ENCODE measurements around the gene NFAT5.
"Not testable (repeated sequence)": the region's sequence is repeated elsewhere in the genome, so short reads cannot be mapped to it uniquely, and the experiment has no call there.

Gene NFAT5

GRCh38 chr16:69537706-69538080 is 28.1 kb upstream of the NFAT5 start:
- Histone ChIP-seq H3K4me3 (ENCODE audit: insufficient read length, low read depth) (no peak overlapping the region), H3K9me3 (ENCODE audit: insufficient read depth, low read length) (no peaks in the 10 kb centered on the region), H3K27me3 (ENCODE audit: insufficient read depth, insufficient read length) (no peaks in the 10 kb centered on the region), H3K9ac (ENCODE audit: insufficient read length, low read depth) (no peak overlapping the region), H3K36me3 (ENCODE audit: insufficient read depth, insufficient read length, low read length) (no peaks in the 10 kb centered on the region), H3K4me1 (ENCODE audit: insufficient read depth, insufficient read length) (peaks cover 3% of the 10 kb centered on the region)
- DNase-seq (ENCODE audit: low read depth, low spot score): no peak
- no peak for TF ChIP-seq ZNF274 (IDR thresholded peaks at IDR 0.05; ENCODE audit: low read depth, low read length)
- TF ChIP-seq YY1 (IDR thresholded peaks at IDR 0.05; ENCODE audit: insufficient read depth, insufficient read length): no peak
- TF ChIP-seq SUZ12 (IDR thresholded peaks at IDR 0.05; ENCODE audit: extremely low read depth, insufficient read depth, insufficient read length): no peak

GRCh38 chr16:69538808-69539207 is 27.0 kb upstream of the NFAT5 start:
- Histone ChIP-seq H3K9me3 (ENCODE audit: insufficient read depth, low read length) (no peaks in the 10 kb centered on the region), H3K4me1 (ENCODE audit: insufficient read depth, insufficient read length) (no peaks in the 10 kb centered on the region), H3K27me3 (ENCODE audit: insufficient read depth, insufficient read length) (no peaks in the 10 kb centered on the region), H3K4me3 (ENCODE audit: insufficient read length, low read depth) (no peak overlapping the region), H3K9ac (ENCODE audit: insufficient read length, low read depth) (no peak overlapping the region), H3K36me3 (ENCODE audit: insufficient read depth, insufficient read length, low read length) (no peaks in the 10 kb centered on the region)
- TF ChIP-seq SUZ12 (IDR thresholded peaks at IDR 0.05; ENCODE audit: extremely low read depth, insufficient read depth, insufficient read length): no peak
- TF ChIP-seq YY1 (IDR thresholded peaks at IDR 0.05; ENCODE audit: insufficient read depth, insufficient read length): no peak
- TF ChIP-seq ZNF274 (IDR thresholded peaks at IDR 0.05; ENCODE audit: low read depth, low read length): no peak
- no peak for DNase-seq (ENCODE audit: low read depth, low spot score)

- no peak for DNase-seq (ENCODE audit: low read depth, low spot score)
- no peaks in the 10 kb centered on the region for H3K27me3 ChIP-seq (ENCODE audit: insufficient read depth, insufficient read length)
- no peak overlapping the region for H3K4me3 ChIP-seq (ENCODE audit: insufficient read length, low read depth)
- H3K4me1 ChIP-seq (ENCODE audit: insufficient read depth, insufficient read length): no peaks in the 10 kb centered on the region
- TF ChIP-seq SUZ12 (IDR thresholded peaks at IDR 0.05; ENCODE audit: extremely low read depth, insufficient read depth, insufficient read length) (no peak), ZNF274 (IDR thresholded peaks at IDR 0.05; ENCODE audit: low read depth, low read length) (no peak), YY1 (IDR thresholded peaks at IDR 0.05; ENCODE audit: insufficient read depth, insufficient read length) (no peak)
- H3K9ac ChIP-seq (ENCODE audit: insufficient read length, low read depth): no peak overlapping the region
- H3K36me3 ChIP-seq (ENCODE audit: insufficient read depth, insufficient read length, low read length): no peaks in the 10 kb centered on the region
- H3K9me3 ChIP-seq (ENCODE audit: insufficient read depth, low read length): no peaks in the 10 kb centered on the region
Measured at GRCh38 chr16:69542974-69543373, 22.8 kb upstream of the NFAT5 start.

- H3K4me1 ChIP-seq (ENCODE audit: insufficient read depth, insufficient read length): no peaks in the 10 kb centered on the region
- H3K4me3 ChIP-seq (ENCODE audit: insufficient read length, low read depth): no peak overlapping the region
- DNase-seq (ENCODE audit: low read depth, low spot score): no peak
- no peaks in the 10 kb centered on the region for H3K27me3 ChIP-seq (ENCODE audit: insufficient read depth, insufficient read length)
- TF ChIP-seq ZNF274 (IDR thresholded peaks at IDR 0.05; ENCODE audit: low read depth, low read length): no peak
- TF ChIP-seq SUZ12 (IDR thresholded peaks at IDR 0.05; ENCODE audit: extremely low read depth, insufficient read depth, insufficient read length): no peak
- no peak for TF ChIP-seq YY1 (IDR thresholded peaks at IDR 0.05; ENCODE audit: insufficient read depth, insufficient read length)
- no peaks in the 10 kb centered on the region for H3K9me3 ChIP-seq (ENCODE audit: insufficient read depth, low read length)
- no peak overlapping the region for H3K9ac ChIP-seq (ENCODE audit: insufficient read length, low read depth)
- H3K36me3 ChIP-seq (ENCODE audit: insufficient read depth, insufficient read length, low read length): no peaks in the 10 kb centered on the region
Measured at GRCh38 chr16:69544088-69544487, 21.7 kb upstream of the NFAT5 start.

GRCh38 chr16:69546663-69547062 is 19.1 kb upstream of the NFAT5 start:
- H3K4me1 ChIP-seq (ENCODE audit: insufficient read depth, insufficient read length); H3K27me3 ChIP-seq (ENCODE audit: insufficient read depth, insufficient read length); H3K9me3 ChIP-seq (ENCODE audit: insufficient read depth, low read length); H3K36me3 ChIP-seq (ENCODE audit: insufficient read depth, insufficient read length, low read length); H3K9ac ChIP-seq (ENCODE audit: insufficient read length, low read depth); H3K4me3 ChIP-seq (ENCODE audit: insufficient read length, low read depth); DNase-seq (ENCODE audit: low read depth, low spot score): not testable (repeated sequence)

- H3K4me1 ChIP-seq (ENCODE audit: insufficient read depth, insufficient read length): no peaks in the 10 kb centered on the region
- no peak for DNase-seq (ENCODE audit: low read depth, low spot score)
- no peak overlapping the region for H3K9ac ChIP-seq (ENCODE audit: insufficient read length, low read depth)
- H3K4me3 ChIP-seq (ENCODE audit: insufficient read length, low read depth): no peak overlapping the region
- no peak for TF ChIP-seq SUZ12 (IDR thresholded peaks at IDR 0.05; ENCODE audit: extremely low read depth, insufficient read depth, insufficient read length)
- no peak for TF ChIP-seq YY1 (IDR thresholded peaks at IDR 0.05; ENCODE audit: insufficient read depth, insufficient read length)
- TF ChIP-seq ZNF274 (IDR thresholded peaks at IDR 0.05; ENCODE audit: low read depth, low read length): no peak
- no peaks in the 10 kb centered on the region for H3K9me3 ChIP-seq (ENCODE audit: insufficient read depth, low read length)
- H3K36me3 ChIP-seq (ENCODE audit: insufficient read depth, insufficient read length, low read length): no peaks in the 10 kb centered on the region
- no peaks in the 10 kb centered on the region for H3K27me3 ChIP-seq (ENCODE audit: insufficient read depth, insufficient read length)
Measured at GRCh38 chr16:69553332-69553731, 12.4 kb upstream of the NFAT5 start.

- no peak overlapping the region for H3K4me3 ChIP-seq (ENCODE audit: insufficient read length, low read depth)
- TF ChIP-seq ZNF274 (IDR thresholded peaks at IDR 0.05; ENCODE audit: low read depth, low read length): no peak
- H3K36me3 ChIP-seq (ENCODE audit: insufficient read depth, insufficient read length, low read length): no peaks in the 10 kb centered on the region
- H3K9ac ChIP-seq (ENCODE audit: insufficient read length, low read depth): no peak overlapping the region
- H3K27me3 ChIP-seq (ENCODE audit: insufficient read depth, insufficient read length): no peaks in the 10 kb centered on the region
- H3K4me1 ChIP-seq (ENCODE audit: insufficient read depth, insufficient read length): no peaks in the 10 kb centered on the region
- no peak for DNase-seq (ENCODE audit: low read depth, low spot score)
- H3K9me3 ChIP-seq (ENCODE audit: insufficient read depth, low read length): no peaks in the 10 kb centered on the region
Measured at GRCh38 chr16:69554495-69554894, 11.3 kb upstream of the NFAT5 start.

GRCh38 chr16:69555437-69555836 is 10.3 kb upstream of the NFAT5 start:
- DNase-seq (ENCODE audit: low read depth, low spot score): no peak
- Histone ChIP-seq H3K27me3 (ENCODE audit: insufficient read depth, insufficient read length) (no peaks in the 10 kb centered on the region), H3K9me3 (ENCODE audit: insufficient read depth, low read length) (no peaks in the 10 kb centered on the region), H3K36me3 (ENCODE audit: insufficient read depth, insufficient read length, low read length) (no peaks in the 10 kb centered on the region), H3K4me1 (ENCODE audit: insufficient read depth, insufficient read length) (no peaks in the 10 kb centered on the region), H3K9ac (ENCODE audit: insufficient read length, low read depth) (no peak overlapping the region), H3K4me3 (ENCODE audit: insufficient read length, low read depth) (no peak overlapping the region)
- no peak for TF ChIP-seq SUZ12 (IDR thresholded peaks at IDR 0.05; ENCODE audit: extremely low read depth, insufficient read depth, insufficient read length)
- TF ChIP-seq ZNF274 (IDR thresholded peaks at IDR 0.05; ENCODE audit: low read depth, low read length): no peak
- TF ChIP-seq YY1 (IDR thresholded peaks at IDR 0.05; ENCODE audit: insufficient read depth, insufficient read length): no peak

All from NT2/D1 (cell line).